GM21515 (cell line): ENCODE results near the gene ASB8.
A peak's percentile ranks its signal among the peaks of the same experiment; 100 is the strongest.
"Not testable (repeated sequence)": the region's sequence is repeated elsewhere in the genome, so short reads cannot be mapped to it uniquely, and the experiment has no call there.

Experiments used
- ATAC-seq: cut with Tn5 transposase; IDR thresholded peaks from one replicate; pipeline ENCODE4 v1.9.1; 2021; ENCODE audit not compliant: unreplicated experiment

The ASB8 gene

DNA sequence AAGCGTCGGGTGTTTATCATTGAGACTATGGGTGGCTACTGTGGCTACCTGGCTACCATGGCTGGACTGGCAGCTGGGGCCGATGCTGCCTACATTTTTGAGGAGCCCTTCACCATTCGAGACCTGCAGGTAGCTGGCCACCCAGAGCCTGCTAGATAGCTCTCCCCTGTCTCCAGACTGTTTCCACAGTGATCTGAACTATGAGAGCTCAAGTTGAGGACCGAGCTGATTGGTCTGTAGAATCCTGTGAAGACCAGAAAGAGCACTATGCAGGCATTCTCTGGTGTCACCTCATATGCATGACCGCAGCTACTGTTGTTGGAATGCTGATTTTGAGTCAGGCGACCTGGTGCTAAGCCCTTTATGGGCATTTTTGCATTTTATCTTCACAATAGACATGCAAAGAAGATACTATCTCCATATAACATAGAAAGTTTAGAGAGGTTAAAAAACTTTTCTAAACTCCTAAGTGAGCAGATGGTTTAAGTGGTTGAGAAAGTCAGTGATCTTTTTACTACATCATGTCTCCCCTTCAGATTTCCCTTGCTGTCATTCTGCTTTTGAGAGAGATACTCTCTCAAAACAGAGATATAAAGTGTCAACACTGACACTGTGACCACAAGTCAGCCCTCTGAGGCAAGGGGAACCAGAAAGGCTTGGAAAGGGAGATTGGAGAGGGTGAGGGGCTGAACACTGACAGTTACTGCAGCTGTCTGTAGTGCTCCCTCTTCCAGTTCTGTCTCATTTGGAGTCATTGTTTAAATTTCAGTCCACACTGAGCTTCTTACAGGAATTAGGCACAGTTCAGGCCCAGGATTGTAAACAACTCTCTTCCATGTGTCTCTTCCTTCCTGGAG lies 14.3 kb downstream of the ASB8 start:
- no peak for ATAC-seq

GRCh38 chr12:48135027-48135426 lies 22.3 kb downstream of the ASB8 start:
- no peak for ATAC-seq

GRCh38 chr12:48132826-48133225 lies 24.5 kb downstream of the ASB8 start:
- no peak for ATAC-seq

DNA sequence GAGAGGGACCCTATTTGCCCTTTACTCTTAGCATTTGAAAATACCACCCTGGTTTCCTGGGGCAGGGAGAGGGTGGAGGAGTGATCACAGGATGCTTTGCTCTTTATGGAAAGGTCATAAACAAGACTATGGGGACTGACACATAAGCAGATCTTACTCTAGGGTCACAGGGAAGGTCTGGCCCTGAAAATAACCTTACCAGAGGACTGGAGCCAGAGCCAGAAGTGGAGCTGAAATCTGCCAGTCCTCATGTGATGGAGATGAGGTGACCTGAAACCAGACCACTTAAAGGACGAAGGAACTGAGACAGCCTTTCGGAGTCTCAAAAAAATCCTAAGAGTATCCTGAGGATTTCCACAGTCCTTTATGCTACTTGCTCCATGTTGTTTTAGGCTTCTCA lies 25.8 kb downstream of the ASB8 start:
- ATAC-seq, result no peak

DNA sequence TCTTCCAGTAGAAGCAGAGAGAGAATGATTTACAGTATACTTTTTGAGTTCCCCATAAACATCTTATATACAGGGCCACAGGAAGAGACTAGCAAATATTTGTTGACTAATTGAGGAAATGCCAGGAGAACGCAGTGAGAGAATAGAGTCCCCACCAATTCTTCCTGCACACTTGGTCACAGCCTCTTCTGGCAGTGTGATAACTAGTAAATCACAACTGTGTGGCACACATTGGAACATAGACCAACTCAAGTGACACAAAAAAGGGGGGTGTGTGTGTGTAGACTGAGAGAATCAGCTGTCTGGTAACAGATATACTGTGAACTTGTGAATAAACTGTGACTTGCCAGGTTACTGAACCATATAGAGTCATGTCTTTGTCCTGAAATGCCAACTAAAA lies 27.9 kb downstream of the ASB8 start:
- no peak for ATAC-seq

GRCh38 chr12:48128800-48129199 lies 28.5 kb downstream of the ASB8 start:
- no peak for ATAC-seq

DNA sequence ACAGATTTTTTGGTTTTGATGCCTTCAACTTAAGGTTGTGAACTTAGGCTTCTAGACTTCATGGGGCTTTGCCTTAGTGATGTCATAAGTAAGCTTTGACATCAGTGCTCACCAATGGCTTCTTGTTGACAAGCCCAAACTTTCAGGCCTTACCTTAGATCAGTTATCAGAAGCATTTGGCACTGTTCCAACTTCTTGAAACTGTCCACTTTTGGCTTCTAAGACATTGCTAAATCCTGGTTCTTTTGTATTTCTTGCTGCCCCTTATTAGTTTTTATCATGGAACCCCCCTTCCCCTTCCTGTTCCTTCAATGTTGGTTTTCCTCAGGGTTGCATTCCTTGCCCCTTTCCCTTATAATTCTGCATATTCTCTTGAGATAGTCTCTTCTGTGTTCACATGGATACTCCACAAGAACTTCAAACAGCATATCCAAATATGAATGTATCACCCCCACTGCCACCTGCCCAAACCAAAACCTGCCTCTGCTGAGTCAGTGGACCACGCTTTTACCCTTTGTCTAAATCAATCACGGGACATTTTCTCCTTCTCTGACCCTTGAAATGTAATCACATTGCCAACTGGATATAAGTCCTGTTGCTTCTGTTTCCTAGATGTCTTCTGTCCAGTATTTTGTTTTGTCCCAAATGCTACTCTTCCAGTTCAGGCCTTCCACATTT lies 30.2 kb downstream of the ASB8 start:
- no peak for ATAC-seq

GRCh38 chr12:48125985-48126384 lies 31.3 kb downstream of the ASB8 start:
- no peak for ATAC-seq

DNA sequence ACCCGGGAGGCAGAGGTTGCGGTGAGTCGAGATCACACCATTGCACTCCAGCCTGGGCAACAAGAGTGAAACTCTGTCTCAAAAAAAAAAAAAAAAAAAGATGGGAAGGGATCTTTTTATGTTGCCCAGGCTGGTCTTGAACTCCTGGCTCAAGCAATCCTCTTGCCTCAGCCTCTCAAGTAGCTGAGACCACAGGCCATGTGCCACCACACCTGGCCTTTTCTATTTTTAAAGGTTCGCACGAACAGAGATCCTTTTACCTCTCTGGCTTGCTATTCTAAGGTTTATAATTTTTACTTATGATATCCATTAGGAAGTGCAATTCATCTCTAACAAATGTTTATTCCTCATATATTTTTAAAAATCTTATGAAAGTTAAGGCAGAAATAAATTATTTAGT lies 31.8 kb downstream of the ASB8 start:
- ATAC-seq, result not testable (repeated sequence)

- no peak for ATAC-seq
These were observed 34.1 kb downstream of the ASB8 start for GRCh38 chr12:48123169-48123568.

GRCh38 chr12:48122065-48122834 lies 35.1 kb downstream of the ASB8 start:
- no peak for ATAC-seq

DNA sequence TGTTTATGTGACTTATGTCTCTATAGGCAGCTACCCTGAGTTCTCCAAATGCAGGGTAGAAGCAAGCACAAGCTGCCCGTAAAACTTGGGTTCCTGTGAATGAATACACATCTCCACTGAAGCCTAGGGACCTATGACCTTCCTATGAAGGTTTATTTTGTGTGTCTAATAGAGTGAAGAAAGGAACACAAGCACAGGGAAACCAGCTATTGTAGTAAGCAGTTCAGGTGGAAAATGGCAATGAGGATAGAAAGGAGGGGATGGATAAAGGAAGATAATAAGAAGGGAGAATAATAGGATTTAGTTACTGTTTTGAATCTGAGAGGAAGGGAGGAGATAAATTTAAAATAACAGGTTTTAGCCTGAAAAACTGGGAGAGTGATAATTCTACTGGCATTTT lies 35.8 kb downstream of the ASB8 start:
- ATAC-seq, result no peak

DNA sequence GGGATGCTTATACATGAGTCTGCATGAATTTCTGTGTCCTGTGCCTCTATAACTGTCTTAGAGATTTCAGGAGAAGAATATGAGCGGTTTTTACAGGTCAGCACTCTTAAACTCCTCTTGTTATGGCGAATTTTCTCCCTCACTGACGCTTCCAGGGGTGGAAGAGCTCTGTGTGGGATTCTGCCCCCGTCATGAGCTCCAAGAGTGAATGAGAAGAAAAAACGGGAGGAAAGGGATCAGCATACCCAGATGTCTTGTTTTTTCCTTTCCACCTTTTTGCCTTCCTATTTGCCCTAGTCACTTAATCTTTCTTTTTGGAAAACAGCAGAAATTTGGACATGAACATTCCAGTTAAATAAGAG lies 37.5 kb downstream of the ASB8 start:
- no peak for ATAC-seq

DNA sequence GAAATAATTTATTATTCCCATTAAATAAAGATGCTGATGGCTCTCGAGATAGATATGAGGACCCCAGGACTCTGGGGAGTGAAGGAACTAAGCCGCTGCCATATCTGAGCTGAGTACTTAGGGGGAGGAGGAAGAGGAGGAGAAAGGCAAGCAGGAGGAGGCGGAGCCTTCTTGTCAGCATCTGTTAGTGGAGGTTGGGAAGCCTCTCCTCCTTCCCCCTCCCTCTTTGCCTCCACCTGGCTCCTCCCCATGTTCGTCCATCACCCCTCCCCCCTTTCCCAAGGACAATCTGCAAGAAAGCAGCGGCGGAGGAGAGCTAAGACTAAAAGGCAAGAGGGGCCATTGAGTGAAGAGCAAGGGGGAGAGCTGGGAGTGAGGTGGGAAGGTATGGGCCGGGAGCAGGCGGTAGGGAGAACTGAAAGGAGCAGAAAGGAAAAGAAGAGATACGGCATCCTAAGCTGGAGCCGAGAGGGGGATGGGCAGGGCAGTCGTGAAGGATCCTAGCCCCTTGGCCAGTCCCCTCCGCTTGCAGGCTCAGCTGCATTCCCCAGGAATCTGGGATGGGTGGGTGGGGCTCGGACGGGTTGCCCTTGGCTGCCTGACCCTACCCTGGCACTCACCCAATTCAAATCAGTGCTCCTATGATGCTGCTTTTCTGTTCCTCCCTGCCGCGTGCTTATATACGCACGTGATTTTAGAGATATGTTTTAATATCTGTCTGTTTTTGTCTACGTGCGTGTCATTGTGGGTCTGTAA lies 38.1 kb downstream of the ASB8 start, which contains the start of gene PFKM:
TSS of gene PFKM (plus strand) at position 287 of the 756 bp plus-strand sequence. CDS start 3,411 bp downstream, outside the sequence.
- ATAC-seq, result peak; percentile 100

GRCh38 chr12:48118284-48118871 lies 38.9 kb downstream of the ASB8 start:
- ATAC-seq, result no peak

DNA sequence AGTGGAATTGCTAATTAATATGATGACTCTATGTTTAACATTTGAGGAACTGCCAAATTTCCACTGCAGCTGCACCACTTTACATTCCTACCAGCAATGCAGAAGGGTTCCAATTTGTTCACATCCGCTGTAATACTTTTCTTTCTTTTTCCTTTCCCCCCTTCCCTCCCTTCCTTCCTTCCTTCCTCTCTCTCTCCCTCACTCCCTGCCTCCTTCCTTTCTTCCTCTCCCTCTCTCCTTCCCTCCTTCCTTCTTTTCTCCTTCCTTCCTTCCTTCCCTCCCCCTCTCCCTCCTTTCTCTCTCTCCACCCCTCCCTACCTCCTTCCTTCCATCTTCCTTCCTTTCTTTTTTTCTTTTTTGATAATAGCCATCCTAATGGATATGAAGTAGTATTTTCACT lies 41.4 kb downstream of the ASB8 start:
- ATAC-seq, result no peak

GRCh38 chr12:48111312-48111693 lies 46.0 kb downstream of the ASB8 start:
- not testable (repeated sequence) for ATAC-seq

DNA sequence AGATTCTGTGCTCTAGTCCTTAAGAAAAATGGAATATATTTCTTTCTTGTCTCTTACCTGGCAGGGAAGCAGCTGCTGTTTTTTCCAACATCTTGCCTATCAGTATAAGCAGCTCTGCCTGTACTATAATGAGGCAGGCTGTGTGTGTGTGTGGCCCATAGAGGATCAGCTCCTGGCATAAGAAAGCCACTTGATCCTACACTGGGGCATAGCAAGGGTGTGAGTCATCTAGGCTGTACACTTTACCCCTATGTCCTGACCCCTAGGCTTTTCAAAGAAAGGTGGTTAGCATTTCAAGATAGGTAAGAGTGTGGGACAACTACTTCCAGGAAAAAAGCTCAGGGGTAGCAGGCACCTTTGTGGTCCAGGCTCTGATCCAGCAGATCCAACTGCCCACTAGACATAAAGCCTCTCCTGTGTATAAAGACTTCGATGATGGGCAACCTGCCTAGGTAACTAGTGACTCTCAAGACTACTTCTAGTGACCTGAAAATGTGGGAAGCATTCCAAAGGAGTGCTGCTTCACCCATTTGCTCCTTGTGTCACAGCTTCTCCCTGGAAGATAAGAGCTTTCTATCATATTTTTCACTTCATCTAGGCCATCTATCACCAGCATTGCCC lies 46.5 kb downstream of the ASB8 start:
- ATAC-seq, result no peak

DNA sequence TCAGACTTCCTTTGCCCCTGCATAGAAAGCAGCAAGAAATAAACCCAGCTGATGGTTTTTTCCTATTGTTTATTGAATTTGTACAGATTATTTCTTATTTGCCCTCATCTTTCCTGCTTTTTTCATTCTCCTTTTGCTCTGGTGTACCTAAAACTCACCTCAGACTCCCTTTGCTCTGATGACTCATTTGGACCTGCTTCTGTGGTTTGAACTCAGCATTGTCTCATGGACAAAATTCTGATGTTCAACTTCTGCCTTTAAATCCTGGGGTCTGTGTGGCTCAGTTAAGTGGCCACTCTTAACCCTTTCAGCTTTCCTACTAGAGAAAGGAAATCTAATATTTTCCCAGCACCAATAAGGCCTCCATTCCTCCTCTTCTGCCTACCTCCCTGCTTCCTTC lies 47.9 kb downstream of the ASB8 start:
- ATAC-seq, result no peak
